K562 (cell line): ENCODE measurements around the gene TMSB4X. TPM values are rescaled to one million over a fixed set of nuclear protein-coding genes. Genes with fewer than 3 reads are reported as not detected.

Source experiments
- TEAD2 ChIP-seq: fragments of 450-650 bp; IDR thresholded peaks from 2 replicates; pipeline ENCODE4 v1.6.1; 2016; ENCODE audit warnings: missing genetic modification characterization, control low read depth, missing compliant biosample characterization
- polyA plus RNA-seq, 8 experiments: library from polyadenylated mRNA; depleted of rRNA in 4 of 8; stranded (reverse) in 5 of 8; unstranded in 3 of 8; fragments of >200 nt; fragmentation: Nextera tagmentation in 2 of 8; fragmentation: Illumina TruSeq in 1 of 8; extraction: Ambion mirVana in 2 of 8; extraction: Trizol in 1 of 8; gene quantifications; 2 replicates each; pipeline versions ENCODE4 v1.2.1 to v1.2.3, GENCODE V29; 2011 to 2014; ENCODE audit warnings: inconsistent platforms in 1 of 8, missing spikeins in 1 of 8
- total RNA-seq, 7 experiments: library from RNA; depleted of rRNA in 6 of 7; stranded (reverse); fragments of >200 nt in 6 of 7; fragmentation: Illumina TruSeq in 2 of 7; extraction: Trizol in 2 of 7; gene quantifications; 2 replicates each; pipeline versions ENCODE4 v1.2.1 to v1.2.3, GENCODE V29; 2011 to 2021; ENCODE audit warnings: low replicate concordance in 1 of 7
- TF ChIP-seq, protein P1 (sequence below), 2 experiments: fragments of 450-650 bp; formaldehyde crosslinking in 1 of 2; IDR thresholded peaks; 2 replicates each; pipeline versions ENCODE4 v1.4.0 to v1.6.1; 2014 to 2020; ENCODE audit warnings: mild to moderate bottlenecking in 2 of 2, borderline replicate concordance in 1 of 2, low read depth in 1 of 2

The TMSB4X gene
- total and polyA plus RNA-seq, 9 of the 15 experiments (the other 6 are each of a cell fraction or from before 2014, with no cell fraction given), result 1,035 to 2,035 (median 1,529) TPM

- TF ChIP-seq, protein P1, sequence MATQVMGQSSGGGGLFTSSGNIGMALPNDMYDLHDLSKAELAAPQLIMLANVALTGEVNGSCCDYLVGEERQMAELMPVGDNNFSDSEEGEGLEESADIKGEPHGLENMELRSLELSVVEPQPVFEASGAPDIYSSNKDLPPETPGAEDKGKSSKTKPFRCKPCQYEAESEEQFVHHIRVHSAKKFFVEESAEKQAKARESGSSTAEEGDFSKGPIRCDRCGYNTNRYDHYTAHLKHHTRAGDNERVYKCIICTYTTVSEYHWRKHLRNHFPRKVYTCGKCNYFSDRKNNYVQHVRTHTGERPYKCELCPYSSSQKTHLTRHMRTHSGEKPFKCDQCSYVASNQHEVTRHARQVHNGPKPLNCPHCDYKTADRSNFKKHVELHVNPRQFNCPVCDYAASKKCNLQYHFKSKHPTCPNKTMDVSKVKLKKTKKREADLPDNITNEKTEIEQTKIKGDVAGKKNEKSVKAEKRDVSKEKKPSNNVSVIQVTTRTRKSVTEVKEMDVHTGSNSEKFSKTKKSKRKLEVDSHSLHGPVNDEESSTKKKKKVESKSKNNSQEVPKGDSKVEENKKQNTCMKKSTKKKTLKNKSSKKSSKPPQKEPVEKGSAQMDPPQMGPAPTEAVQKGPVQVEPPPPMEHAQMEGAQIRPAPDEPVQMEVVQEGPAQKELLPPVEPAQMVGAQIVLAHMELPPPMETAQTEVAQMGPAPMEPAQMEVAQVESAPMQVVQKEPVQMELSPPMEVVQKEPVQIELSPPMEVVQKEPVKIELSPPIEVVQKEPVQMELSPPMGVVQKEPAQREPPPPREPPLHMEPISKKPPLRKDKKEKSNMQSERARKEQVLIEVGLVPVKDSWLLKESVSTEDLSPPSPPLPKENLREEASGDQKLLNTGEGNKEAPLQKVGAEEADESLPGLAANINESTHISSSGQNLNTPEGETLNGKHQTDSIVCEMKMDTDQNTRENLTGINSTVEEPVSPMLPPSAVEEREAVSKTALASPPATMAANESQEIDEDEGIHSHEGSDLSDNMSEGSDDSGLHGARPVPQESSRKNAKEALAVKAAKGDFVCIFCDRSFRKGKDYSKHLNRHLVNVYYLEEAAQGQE (IDR thresholded peaks at IDR 0.05; ENCODE audit: borderline replicate concordance), result no peak
- TF ChIP-seq, protein P1 (CRISPR knock-in tag; IDR thresholded peaks at IDR 0.05; ENCODE audit: low read depth), result no peak
- no peak for TF ChIP-seq TEAD2 (tag)
Measured at GRCh38 chrX:13008851-13009250, 33.9 kb downstream of the TMSB4X start (continued).
